Measurements from ENCODE around the gene PPFIA4.
A peak's percentile ranks its signal among the peaks of the same experiment; 100 is the strongest.

PPFIA4 gene

DNA sequence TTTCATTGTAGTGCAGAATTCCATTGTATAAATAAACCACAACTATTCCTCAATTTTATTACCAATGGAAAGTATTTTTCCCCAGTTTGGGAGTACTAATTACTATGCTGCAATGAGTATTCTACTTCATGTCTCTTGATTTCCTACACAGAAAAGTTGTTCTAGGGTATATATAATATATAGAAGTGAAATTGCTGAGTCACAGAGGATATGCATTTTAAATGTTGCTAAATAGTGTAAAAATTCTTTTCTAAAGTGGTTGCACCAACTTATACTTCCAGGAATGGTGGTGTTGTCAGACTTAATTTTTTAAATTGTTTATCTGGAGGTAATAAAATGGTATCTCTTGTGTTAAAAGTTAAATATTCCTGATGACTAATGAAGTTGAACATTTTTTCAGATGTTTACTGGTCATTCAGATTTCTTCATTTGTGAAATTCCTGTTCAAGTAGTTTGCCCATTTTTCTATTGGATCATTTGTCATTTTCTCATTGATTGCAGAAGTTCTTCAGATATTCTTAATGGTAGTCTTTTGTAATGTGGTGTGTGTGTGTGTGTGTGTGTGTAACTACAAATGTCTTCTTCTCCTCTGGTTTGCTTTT, 78.6 kb downstream of the PPFIA4 start:
- DNase-seq = no peak

- no peak for DNase-seq
Observed at GRCh38 chr1:203112475-203112874, 86.2 kb downstream of the PPFIA4 start.

DNA sequence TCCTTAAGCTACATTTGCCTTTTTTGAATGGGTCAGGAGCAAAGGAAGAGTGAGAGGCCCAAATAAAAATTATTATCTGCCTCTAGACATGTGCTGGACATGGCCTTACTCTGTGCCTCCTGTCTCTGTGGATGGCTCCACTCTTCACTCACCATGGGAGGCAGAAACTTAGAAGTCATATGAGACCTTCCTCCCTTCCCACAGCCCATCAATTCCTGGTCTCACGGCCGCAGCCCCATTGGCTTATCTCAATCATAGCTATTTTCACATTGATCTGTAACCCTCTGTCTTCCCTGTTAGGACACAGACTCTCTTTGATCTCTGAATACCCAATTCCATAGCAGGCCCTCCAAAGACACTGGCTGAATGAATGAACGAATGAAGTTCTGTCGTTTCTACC, 87.0 kb downstream of the PPFIA4 start:
- DNase-seq = no peak

GRCh38 chr1:203114202-203114601, 87.9 kb downstream of the PPFIA4 start:
- DNase-seq = no peak

- peak; percentile 3 for DNase-seq
Observed at GRCh38 chr1:203116091-203116820, 90.0 kb downstream of the PPFIA4 start.

- peak; percentile 20 for DNase-seq
Observed at GRCh38 chr1:203117611-203118575, 91.6 kb downstream of the PPFIA4 start.

- DNase-seq = no peak
Observed at GRCh38 chr1:203120325-203121153, 94.2 kb downstream of the PPFIA4 start.

- DNase-seq = no peak
Observed at GRCh38 chr1:203121186-203122015, 95.1 kb downstream of the PPFIA4 start.

DNA sequence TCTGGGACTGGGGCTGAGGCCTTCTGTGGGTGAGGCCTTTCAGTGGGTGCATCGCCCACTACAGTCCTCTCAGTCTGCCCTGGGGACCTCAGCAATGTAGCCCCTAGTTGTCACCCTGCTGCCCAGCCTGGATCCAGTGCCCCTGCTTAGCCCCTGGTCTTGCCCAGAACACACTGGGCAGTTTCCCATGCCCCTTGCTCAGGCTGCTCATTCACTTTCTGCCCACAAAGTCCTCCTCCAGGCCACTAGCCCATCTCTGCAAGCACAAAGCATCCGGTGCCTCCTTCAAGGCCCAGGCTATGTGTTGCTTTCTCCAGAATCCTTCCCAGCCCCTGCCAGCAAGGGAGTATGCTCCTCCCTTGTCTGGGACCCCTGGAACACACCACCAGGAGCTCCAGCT, 95.9 kb downstream of the PPFIA4 start:
- DNase-seq = no peak

DNA sequence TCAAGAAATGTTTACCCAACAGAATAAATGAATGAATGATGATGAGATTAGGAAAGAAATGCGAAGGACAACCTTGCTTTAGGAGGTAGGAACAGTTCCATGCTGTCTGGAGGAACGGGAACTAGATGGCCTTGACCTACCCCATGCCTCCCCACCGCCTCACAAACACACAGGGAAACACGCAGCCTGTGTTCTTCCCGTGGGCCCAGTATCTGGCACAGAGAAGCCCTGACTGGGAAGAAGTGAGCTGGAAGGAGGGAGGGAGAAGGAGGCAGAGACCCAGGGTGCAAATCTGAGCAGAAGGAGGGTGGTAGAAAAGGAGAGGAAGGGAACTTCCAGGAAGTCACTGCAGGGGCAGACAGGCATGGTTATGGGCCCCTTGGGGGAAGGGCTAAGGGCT, 97.7 kb downstream of the PPFIA4 start:
- no peak for DNase-seq

DNA sequence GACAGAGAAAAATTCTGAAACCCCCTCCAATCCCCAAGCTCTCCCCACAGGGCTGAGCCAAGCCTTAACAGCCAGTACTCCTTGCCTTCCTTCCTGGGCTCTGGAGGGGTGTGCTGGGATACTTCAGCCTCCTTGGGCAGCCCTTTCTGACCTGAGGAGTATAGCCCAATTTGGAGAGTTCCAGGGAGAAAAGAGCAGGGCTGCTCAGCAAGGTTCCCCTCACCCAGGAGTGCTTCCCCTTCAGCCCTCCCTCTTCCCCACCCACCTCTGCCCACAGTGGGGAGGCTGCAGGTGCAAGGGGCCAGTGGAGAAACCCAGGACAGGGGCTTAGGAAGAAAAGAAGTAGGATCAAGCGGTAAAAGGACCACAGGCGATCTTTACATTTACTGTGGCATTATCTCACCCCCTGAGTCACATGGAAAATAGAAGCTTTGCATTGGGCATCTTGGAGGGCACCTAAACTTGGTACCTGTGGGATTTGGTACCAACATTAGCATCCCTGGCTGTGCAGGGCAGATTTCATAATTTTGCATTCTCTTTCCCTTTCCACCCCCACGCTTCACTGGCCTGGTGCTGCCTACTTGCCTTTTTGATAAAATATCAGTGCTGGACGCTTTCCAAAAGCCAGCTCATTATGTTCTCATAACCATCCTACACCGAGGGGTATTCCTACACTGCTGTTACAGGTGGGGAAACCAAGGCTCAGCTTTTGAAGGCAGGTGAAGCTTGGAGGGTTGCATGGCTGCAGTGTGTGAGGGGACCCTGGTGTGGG, 98.4 kb downstream of the PPFIA4 start:
- no peak for DNase-seq

GRCh38 chr1:203126151-203126865, 100.0 kb downstream of the PPFIA4 start:
- DNase-seq = no peak

GRCh38 chr1:203126866-203127665, 100.8 kb downstream of the PPFIA4 start:
- no peak for DNase-seq

GRCh38 chr1:203127666-203128430, 101.6 kb downstream of the PPFIA4 start, which contains the start of gene ADORA1:
TSS of gene ADORA1 (plus strand) at chr1:203127726. CDS start at chr1:203128842, 1,116 bp downstream.
- DNase-seq = peak; percentile 7

DNA sequence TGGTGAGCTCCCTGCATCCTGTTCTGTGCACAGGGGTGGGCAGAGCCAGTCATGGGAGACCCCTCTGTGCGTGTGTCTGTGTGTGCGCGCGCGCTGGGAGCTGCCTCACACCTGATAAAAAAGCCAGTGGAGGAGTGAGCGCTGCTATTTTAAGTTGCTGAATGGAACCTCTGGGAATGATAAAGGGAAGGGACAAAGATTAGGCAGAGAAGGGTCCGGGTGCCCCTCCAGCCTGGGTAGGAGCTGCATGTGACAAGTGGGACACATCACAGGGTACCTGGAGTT, 102.1 kb downstream of the PPFIA4 start:
- DNase-seq = no peak

Measured in NCI-H510A treated with DMSO at 0.1 percent for 48 hours (cell line).